HG02840 (cell line): ENCODE measurements around the gene PLAC9.
"Not testable (repeated sequence)": the region's sequence is repeated elsewhere in the genome, so short reads cannot be mapped to it uniquely, and the experiment has no call there.

ENCODE experiments used
- ATAC-seq: cut with Tn5 transposase; IDR thresholded peaks from one replicate; pipeline ENCODE4 v1.9.1; 2021; ENCODE audit warnings: mild to moderate bottlenecking, moderate library complexity, moderate number of reproducible peaks; ENCODE audit not compliant: unreplicated experiment, low FRiP score

PLAC9 gene

GRCh38 chr10:80132299-80133139, at the start of gene PLAC9:
TSS of gene PLAC9 (plus strand) at chr10:80132730. CDS start at chr10:80132763, 33 bp downstream.
- no peak for ATAC-seq

- ATAC-seq = no peak
These were observed 42.4 kb upstream of the PLAC9 start for GRCh38 chr10:80090121-80090520.

GRCh38 chr10:80094231-80094630, 38.3 kb upstream of the PLAC9 start:
- ATAC-seq = no peak

- not testable (repeated sequence) for ATAC-seq
These were observed 34.3 kb upstream of the PLAC9 start for GRCh38 chr10:80098272-80098671.

GRCh38 chr10:80099295-80099694, 33.2 kb upstream of the PLAC9 start:
- not testable (repeated sequence) for ATAC-seq

GRCh38 chr10:80100116-80100515, 32.4 kb upstream of the PLAC9 start:
- no peak for ATAC-seq

- ATAC-seq = no peak
These were observed 31.5 kb upstream of the PLAC9 start for GRCh38 chr10:80100861-80101695.

- ATAC-seq = no peak
These were observed 28.2 kb upstream of the PLAC9 start for GRCh38 chr10:80104066-80104926.

GRCh38 chr10:80108576-80109239, 23.8 kb upstream of the PLAC9 start:
- no peak for ATAC-seq

GRCh38 chr10:80110986-80111385, 21.5 kb upstream of the PLAC9 start:
- ATAC-seq = no peak

GRCh38 chr10:80118669-80119068, 13.9 kb upstream of the PLAC9 start:
- ATAC-seq = no peak

- ATAC-seq = no peak
These were observed 10.3 kb upstream of the PLAC9 start for GRCh38 chr10:80122110-80122710.

GRCh38 chr10:80122746-80123145, 9.8 kb upstream of the PLAC9 start:
- no peak for ATAC-seq

GRCh38 chr10:80126876-80127275, 5.7 kb upstream of the PLAC9 start:
- ATAC-seq = no peak

- ATAC-seq = no peak
These were observed 1.0 kb upstream of the PLAC9 start for GRCh38 chr10:80131499-80131901.

- no peak for ATAC-seq
These were observed 676 bp downstream of the PLAC9 start for GRCh38 chr10:80133206-80133605.

- ATAC-seq = not testable (repeated sequence)
These were observed 1.2 kb downstream of the PLAC9 start for GRCh38 chr10:80133687-80134086.

- no peak for ATAC-seq
These were observed 3.6 kb downstream of the PLAC9 start for GRCh38 chr10:80136134-80136571.

GRCh38 chr10:80137031-80137862, 4.7 kb downstream of the PLAC9 start:
- ATAC-seq = no peak
